ENCODE measurements around the gene ETV6. TPM values are rescaled to one million over a fixed set of nuclear protein-coding genes. Genes with fewer than 3 reads are reported as not detected.

Gene ETV6
- total and polyA plus RNA-seq, 2 of the 8 experiments (the other 6 are each of a cell fraction or from before 2014, with no cell fraction given) = 5.5 to 23.9 TPM

DNA sequence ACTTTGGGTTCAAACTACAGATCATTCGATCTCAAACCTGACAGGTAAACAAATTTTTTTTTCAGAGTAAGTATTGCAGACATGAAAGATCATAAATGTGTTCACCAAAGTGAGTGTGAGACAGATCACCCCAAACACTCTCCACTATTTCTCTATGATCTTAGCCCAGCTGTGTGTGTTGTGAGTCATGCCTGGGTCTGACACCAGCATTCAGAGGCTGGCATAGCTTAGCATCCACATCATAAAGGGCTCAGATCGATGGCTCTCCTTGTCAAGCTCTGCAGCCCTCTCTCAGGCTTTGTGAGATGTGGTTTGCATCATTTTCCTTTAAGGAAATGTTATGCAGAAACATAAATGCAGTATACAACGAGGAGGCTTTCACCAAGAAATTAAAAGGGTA, 164.9 kb downstream of the ETV6 start (continued):
- no peak for TF ChIP-seq EGR1 (IDR thresholded peaks at IDR 0.05; ENCODE audit: borderline replicate concordance, low read depth, low read length)

Data from H1 (cell line).